Measurements from ENCODE around the gene MRFAP1. TPM values are rescaled to one million over a fixed set of nuclear protein-coding genes. Genes with fewer than 3 reads are reported as not detected.

The MRFAP1 gene
- polyA plus RNA-seq, 1 experiment: 298 TPM

DNA sequence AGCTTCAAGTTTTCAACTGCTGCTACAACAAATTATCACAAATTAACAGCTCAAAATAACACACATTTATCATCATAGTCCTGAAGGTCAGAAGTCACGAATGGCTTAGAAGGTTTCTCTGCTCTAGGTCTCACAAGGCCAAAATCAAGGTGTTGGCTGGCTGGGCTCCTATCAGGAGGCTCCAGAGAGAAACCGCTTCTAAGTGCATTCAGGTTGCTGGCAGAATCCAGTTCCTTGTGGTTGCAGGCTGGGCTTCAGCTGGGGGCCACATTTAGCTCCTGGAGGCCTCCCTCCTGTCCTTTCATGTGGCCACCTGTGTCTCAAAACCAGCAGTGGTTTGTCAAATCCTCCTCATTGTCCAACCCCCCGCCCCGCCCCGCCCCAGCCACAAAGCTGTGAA is 15.4 kb downstream of the MRFAP1 start:
- ChIA-PET CTCF (interaction anchor here (1.0 kb wide), 1 partner anchor 218 kb away, joined by 5 read pairs; no protein-coding TSS in a partner anchor), POLR2A (no interaction called here)
- peaks cover 4% of the 10 kb centered on the region; the same call in 1 of the 2 replicates for H3K9me3 ChIP-seq (ENCODE audit: control insufficient read depth, insufficient read depth, low read length)
- no peak for DNase-seq (ENCODE audit: low read depth, low spot score)
- TF ChIP-seq CTCF (IDR thresholded peaks at IDR 0.05; ENCODE audit: low read depth, low read length): no peak
- no peak overlapping the region for H3K4me3 ChIP-seq (ENCODE audit: low read depth, low read length)
- H3K27ac ChIP-seq (ENCODE audit: low read depth, low read length): no peak overlapping the region
- H3K27me3 ChIP-seq (ENCODE audit: control insufficient read depth, insufficient read depth, low read length): no peaks in the 10 kb centered on the region

- H3K9me3 ChIP-seq (ENCODE audit: control insufficient read depth, insufficient read depth, low read length): peaks cover 4% of the 10 kb centered on the region; the same call in 1 of the 2 replicates
- no peaks in the 10 kb centered on the region for H3K27me3 ChIP-seq (ENCODE audit: control insufficient read depth, insufficient read depth, low read length)
- no peak overlapping the region for H3K4me3 ChIP-seq (ENCODE audit: low read depth, low read length)
- TF ChIP-seq CTCF (IDR thresholded peaks at IDR 0.05; ENCODE audit: low read depth, low read length): no peak
- ChIA-PET POLR2A (interaction anchor here (0.6 to 1.9 kb wide), 2 partner anchors 16 to 796 kb away, joined by 3 to 13 read pairs; a partner anchor contains a TSS), CTCF (interaction anchor here (0.9 kb wide), 1 partner anchor 51 kb away, joined by 3 read pairs; no protein-coding TSS in a partner anchor)
- no peak overlapping the region for H3K27ac ChIP-seq (ENCODE audit: low read depth, low read length)
- DNase-seq (ENCODE audit: low read depth, low spot score): no peak
Measured at GRCh38 chr4:6657242-6658208, 17.0 kb downstream of the MRFAP1 start.

DNA sequence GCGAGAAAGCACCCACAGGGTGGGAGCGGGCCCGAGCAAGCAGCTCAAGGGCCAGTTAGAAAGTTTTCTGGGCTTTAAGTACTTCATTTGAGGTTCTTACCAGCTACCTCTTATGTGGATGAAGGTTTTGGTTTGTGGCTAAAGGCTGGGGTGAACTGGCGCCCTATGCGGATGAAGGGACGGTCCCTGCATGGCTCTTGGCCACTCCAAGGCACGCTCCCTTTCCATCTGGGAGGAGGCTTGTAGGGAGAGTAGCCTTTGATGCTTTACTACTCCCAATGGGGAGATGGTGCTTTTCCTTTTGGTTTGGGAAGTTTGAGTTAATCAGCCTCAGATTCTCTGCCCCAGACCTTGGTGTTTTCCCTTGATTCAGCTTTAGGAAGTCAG is 17.7 kb downstream of the MRFAP1 start:
- no peak for DNase-seq (ENCODE audit: low read depth, low spot score)
- Histone ChIP-seq H3K27me3 (ENCODE audit: control insufficient read depth, insufficient read depth, low read length) (no peaks in the 10 kb centered on the region), H3K4me3 (ENCODE audit: low read depth, low read length) (no peak overlapping the region), H3K27ac (ENCODE audit: low read depth, low read length) (no peak overlapping the region), H3K9me3 (ENCODE audit: control insufficient read depth, insufficient read depth, low read length) (peaks cover 4% of the 10 kb centered on the region; the same call in 1 of the 2 replicates)
- TF ChIP-seq CTCF (IDR thresholded peaks at IDR 0.05; ENCODE audit: low read depth, low read length): no peak
- CTCF ChIA-PET: interaction anchor here (0.9 kb wide), 1 partner anchor 50 kb away, joined by 3 read pairs; no protein-coding TSS in a partner anchor
- POLR2A ChIA-PET: interaction anchor here (0.6 to 1.9 kb wide), 4 partner anchors 15 to 796 kb away, joined by 3 to 13 read pairs (median 4); a partner anchor contains a TSS

DNA sequence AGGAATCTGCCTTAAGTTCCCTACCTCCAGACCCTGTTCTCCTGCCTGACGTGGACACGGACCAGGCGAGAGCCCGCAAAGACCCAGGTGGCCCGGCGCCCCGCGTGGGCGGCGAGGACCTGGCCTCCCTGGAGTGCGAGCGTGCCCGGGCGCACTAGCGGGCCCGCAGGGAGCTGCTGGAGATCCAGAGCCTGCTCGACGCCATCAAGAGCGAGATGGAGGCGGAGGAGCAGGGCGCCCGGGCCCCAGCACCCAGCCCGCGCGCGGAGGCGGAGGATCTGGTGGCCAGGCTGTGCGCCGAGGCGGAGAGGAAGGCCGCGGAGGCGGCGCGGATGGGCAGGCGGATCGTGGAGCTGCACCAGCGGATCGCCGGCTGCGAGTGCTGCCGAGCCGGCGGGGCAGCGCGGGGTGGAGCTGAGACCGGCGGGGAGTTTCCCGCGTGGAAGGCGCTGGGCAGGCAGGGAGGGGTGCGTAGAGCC is 18.2 kb downstream of the MRFAP1 start:
- Histone ChIP-seq H3K27me3 (ENCODE audit: control insufficient read depth, insufficient read depth, low read length) (peaks cover 1% of the 10 kb centered on the region), H3K27ac (ENCODE audit: low read depth, low read length) (no peak overlapping the region), H3K4me3 (ENCODE audit: low read depth, low read length) (peak overlapping the region; percentile 17; the same call in 1 of the 2 replicates), H3K9me3 (ENCODE audit: control insufficient read depth, insufficient read depth, low read length) (peaks cover 4% of the 10 kb centered on the region; the same call in 1 of the 2 replicates)
- ChIA-PET CTCF (interaction anchor here (0.8 to 0.9 kb wide), 2 partner anchors 19 to 50 kb away, joined by 3 to 4 read pairs; no protein-coding TSS in a partner anchor), POLR2A (interaction anchor here (0.6 to 1.9 kb wide), 4 partner anchors 15 to 795 kb away, joined by 3 to 13 read pairs (median 4); a partner anchor contains a TSS)
- no peak for TF ChIP-seq CTCF (IDR thresholded peaks at IDR 0.05; ENCODE audit: low read depth, low read length)
- DNase-seq (ENCODE audit: low read depth, low spot score): no peak
